Neutrophil (primary cell): ENCODE measurements around the gene OR9Q2.

Experiments used
- H3K27ac ChIP-seq: fragments of 200-600 bp; sonication (generic); 2 replicates; pipeline ENCODE4 v1.5.1; 2016; ENCODE audit warnings: mild to moderate bottlenecking, moderate library complexity
- H3K27me3 ChIP-seq: fragments of 200-600 bp; sonication (generic); 2 replicates; pipeline ENCODE4 v1.6.0; 2016; ENCODE audit warnings: mild to moderate bottlenecking
- H3K36me3 ChIP-seq: fragments of 200-600 bp; sonication (generic); 2 replicates; pipeline ENCODE4 v1.5.1; 2017
- H3K4me1 ChIP-seq, 2 experiments: fragments of 200-600 bp in 1 of 2; sonication (generic) in 1 of 2; 1 replicate in 1 of 2; 2 replicates in 1 of 2; pipeline versions ENCODE4 v1.5.1 to v1.6.1; 2013 to 2016; ENCODE audit warnings: low read depth in 1 of 2, low read length in 1 of 2, mild to moderate bottlenecking in 1 of 2, moderate library complexity in 1 of 2; ENCODE audit not compliant: control insufficient read depth in 1 of 2, insufficient read depth in 1 of 2
- H3K4me3 ChIP-seq, 2 experiments: fragments of 200-600 bp in 1 of 2; sonication (generic) in 1 of 2; 1 replicate in 1 of 2; 2 replicates in 1 of 2; pipeline ENCODE4 v1.5.1; 2013 to 2016; ENCODE audit warnings: low read depth in 1 of 2, low read length in 1 of 2, mild to moderate bottlenecking in 1 of 2, moderate library complexity in 1 of 2
- H3K9me3 ChIP-seq: fragments of 200-600 bp; sonication (generic); 2 replicates; pipeline ENCODE4 v1.5.1; 2016
- CTCF ChIP-seq: fragments of 200-600 bp; sonication (generic); IDR thresholded peaks from 2 replicates; pipeline ENCODE4 v1.5.1; 2016; ENCODE audit warnings: antibody characterized with exemption

The OR9Q2 gene

GRCh38 chr11:58188770-58189169 lies at the start of gene OR9Q2:
OR9Q2 (plus strand) TSS chr11:58189070; CDS start chr11:58190491, 1,421 bp downstream.
- H3K9me3 ChIP-seq, result no peaks in the 10 kb centered on the region
- H3K4me1 ChIP-seq, result no peaks in the 10 kb centered on the region
- no peak within 1 kb of the TSS for H3K27ac ChIP-seq
- no peak for TF ChIP-seq CTCF
- no peak within 1 kb of the TSS for H3K4me3 ChIP-seq
- H3K27me3 ChIP-seq, result no peaks in the 10 kb centered on the region
- no peaks in the 10 kb centered on the region for H3K36me3 ChIP-seq

- Histone ChIP-seq H3K4me3 (no peak overlapping the region), H3K27me3 (no peaks in the 10 kb centered on the region), H3K9me3 (no peaks in the 10 kb centered on the region), H3K4me1 (no peaks in the 10 kb centered on the region), H3K36me3 (no peaks in the 10 kb centered on the region), H3K27ac (no peak overlapping the region)
- no peak for TF ChIP-seq CTCF
Measured at GRCh38 chr11:58142761-58143160, 46.1 kb upstream of the OR9Q2 start.

GRCh38 chr11:58152781-58153180 lies 36.1 kb upstream of the OR9Q2 start:
- no peak overlapping the region for H3K4me3 ChIP-seq
- H3K9me3 ChIP-seq, result no peaks in the 10 kb centered on the region
- no peaks in the 10 kb centered on the region for H3K4me1 ChIP-seq
- H3K27ac ChIP-seq, result no peak overlapping the region
- no peaks in the 10 kb centered on the region for H3K27me3 ChIP-seq
- TF ChIP-seq CTCF, result no peak
- H3K36me3 ChIP-seq, result no peaks in the 10 kb centered on the region

- no peak for TF ChIP-seq CTCF
- H3K27me3 ChIP-seq, result no peaks in the 10 kb centered on the region
- H3K9me3 ChIP-seq, result no peaks in the 10 kb centered on the region
- H3K36me3 ChIP-seq, result no peaks in the 10 kb centered on the region
- no peak overlapping the region for H3K4me3 ChIP-seq
- H3K4me1 ChIP-seq, result no peaks in the 10 kb centered on the region
- no peak overlapping the region for H3K27ac ChIP-seq
Measured at GRCh38 chr11:58164389-58164788, 24.5 kb upstream of the OR9Q2 start.

GRCh38 chr11:58164990-58165389 lies 23.9 kb upstream of the OR9Q2 start:
- Histone ChIP-seq H3K27me3 (no peaks in the 10 kb centered on the region), H3K9me3 (no peaks in the 10 kb centered on the region), H3K36me3 (no peaks in the 10 kb centered on the region), H3K4me1 (no peaks in the 10 kb centered on the region), H3K27ac (no peak overlapping the region), H3K4me3 (no peak overlapping the region)
- no peak for TF ChIP-seq CTCF
